ENCODE results near the gene CTSC.

DNA sequence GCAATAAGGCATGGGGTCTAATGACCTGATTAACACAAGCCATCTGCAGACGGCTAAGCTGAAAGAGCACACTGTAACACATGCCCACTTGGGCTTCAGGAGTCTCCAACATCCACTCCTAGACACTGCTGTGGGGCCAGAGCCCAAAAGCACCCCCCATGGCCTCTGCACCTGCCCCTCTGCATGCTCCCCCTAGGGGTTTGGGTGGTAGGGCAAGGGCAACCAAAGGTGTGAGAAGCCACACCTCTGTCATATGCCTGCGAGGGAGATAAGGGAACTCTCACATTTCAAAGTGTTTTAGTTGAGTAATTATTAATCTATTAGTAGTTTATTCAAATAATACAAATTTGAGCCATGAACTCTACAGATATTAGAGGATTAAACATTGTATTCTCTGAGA lies 30.8 kb downstream of the CTSC start:
- TF ChIP-seq, protein P1, sequence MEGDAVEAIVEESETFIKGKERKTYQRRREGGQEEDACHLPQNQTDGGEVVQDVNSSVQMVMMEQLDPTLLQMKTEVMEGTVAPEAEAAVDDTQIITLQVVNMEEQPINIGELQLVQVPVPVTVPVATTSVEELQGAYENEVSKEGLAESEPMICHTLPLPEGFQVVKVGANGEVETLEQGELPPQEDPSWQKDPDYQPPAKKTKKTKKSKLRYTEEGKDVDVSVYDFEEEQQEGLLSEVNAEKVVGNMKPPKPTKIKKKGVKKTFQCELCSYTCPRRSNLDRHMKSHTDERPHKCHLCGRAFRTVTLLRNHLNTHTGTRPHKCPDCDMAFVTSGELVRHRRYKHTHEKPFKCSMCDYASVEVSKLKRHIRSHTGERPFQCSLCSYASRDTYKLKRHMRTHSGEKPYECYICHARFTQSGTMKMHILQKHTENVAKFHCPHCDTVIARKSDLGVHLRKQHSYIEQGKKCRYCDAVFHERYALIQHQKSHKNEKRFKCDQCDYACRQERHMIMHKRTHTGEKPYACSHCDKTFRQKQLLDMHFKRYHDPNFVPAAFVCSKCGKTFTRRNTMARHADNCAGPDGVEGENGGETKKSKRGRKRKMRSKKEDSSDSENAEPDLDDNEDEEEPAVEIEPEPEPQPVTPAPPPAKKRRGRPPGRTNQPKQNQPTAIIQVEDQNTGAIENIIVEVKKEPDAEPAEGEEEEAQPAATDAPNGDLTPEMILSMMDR (IDR thresholded peaks at IDR 0.05), result no peak
- TF ChIP-seq POLR2AphosphoS5 (IDR thresholded peaks at IDR 0.05) (no peak), POLR2A (IDR thresholded peaks at IDR 0.05) (no peak), EP300 (IDR thresholded peaks at IDR 0.05) (no peak)

All from sigmoid colon (tissue), 4 donors.